ENCODE measurements around the gene NEMP2.

GRCh38 chr2:190462181-190462580 lies 72.3 kb downstream of the NEMP2 start:
- no peak for TF ChIP-seq CTCF (IDR thresholded peaks at IDR 0.05 in 8 of 11, conservative IDR thresholded peaks at IDR 0.05 in 3 of 11)
- no peak for TF ChIP-seq POLR2AphosphoS5 (IDR thresholded peaks at IDR 0.05)

Measured in spleen (tissue), 7 donors.